Hepatocyte (in vitro differentiated cells): ENCODE data around the gene TTN.

Experiments used
- EZH2phosphoT487 ChIP-seq: fragments of 200-600 bp; sonication (generic); IDR thresholded peaks from one replicate; pipeline ENCODE4 v1.6.1; 2018; ENCODE audit warnings: antibody characterized with exemption, mild to moderate bottlenecking, low read depth, moderate library complexity; ENCODE audit not compliant: unreplicated experiment, severe bottlenecking
- TF ChIP-seq, protein P1 (sequence below): fragments of 200-600 bp; sonication (generic); IDR thresholded peaks from 2 replicates; pipeline ENCODE4 v1.5.1; 2016; ENCODE audit warnings: antibody characterized with exemption, mild to moderate bottlenecking; ENCODE audit not compliant: poor library complexity

DNA sequence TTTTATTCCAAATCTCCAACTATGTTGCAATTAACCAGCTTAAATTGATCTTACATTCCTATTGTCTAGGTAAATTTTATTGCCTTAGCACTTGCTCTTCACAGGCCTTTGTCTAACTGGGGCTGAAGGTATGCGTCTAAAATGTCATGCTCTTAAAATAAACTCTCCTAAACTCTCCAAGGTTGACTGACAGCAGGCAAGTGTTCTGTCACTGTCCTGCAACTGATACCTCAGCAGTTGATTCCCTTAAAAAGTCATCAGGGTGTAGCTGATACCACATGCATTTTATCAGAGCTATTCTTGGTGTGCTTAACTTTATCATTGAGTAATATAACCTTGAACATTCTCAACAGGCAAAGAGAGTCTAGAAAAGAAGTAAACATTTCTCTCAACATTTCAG lies 680 bp downstream of the TTN start:
- TF ChIP-seq, protein P1, sequence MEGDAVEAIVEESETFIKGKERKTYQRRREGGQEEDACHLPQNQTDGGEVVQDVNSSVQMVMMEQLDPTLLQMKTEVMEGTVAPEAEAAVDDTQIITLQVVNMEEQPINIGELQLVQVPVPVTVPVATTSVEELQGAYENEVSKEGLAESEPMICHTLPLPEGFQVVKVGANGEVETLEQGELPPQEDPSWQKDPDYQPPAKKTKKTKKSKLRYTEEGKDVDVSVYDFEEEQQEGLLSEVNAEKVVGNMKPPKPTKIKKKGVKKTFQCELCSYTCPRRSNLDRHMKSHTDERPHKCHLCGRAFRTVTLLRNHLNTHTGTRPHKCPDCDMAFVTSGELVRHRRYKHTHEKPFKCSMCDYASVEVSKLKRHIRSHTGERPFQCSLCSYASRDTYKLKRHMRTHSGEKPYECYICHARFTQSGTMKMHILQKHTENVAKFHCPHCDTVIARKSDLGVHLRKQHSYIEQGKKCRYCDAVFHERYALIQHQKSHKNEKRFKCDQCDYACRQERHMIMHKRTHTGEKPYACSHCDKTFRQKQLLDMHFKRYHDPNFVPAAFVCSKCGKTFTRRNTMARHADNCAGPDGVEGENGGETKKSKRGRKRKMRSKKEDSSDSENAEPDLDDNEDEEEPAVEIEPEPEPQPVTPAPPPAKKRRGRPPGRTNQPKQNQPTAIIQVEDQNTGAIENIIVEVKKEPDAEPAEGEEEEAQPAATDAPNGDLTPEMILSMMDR, result no peak
- no peak for TF ChIP-seq EZH2phosphoT487
